ENCODE results near the gene MRPS6.

GRCh38 chr21:34186109-34186719 is 112.8 kb downstream of the MRPS6 start:
- TF ChIP-seq, protein P1, sequence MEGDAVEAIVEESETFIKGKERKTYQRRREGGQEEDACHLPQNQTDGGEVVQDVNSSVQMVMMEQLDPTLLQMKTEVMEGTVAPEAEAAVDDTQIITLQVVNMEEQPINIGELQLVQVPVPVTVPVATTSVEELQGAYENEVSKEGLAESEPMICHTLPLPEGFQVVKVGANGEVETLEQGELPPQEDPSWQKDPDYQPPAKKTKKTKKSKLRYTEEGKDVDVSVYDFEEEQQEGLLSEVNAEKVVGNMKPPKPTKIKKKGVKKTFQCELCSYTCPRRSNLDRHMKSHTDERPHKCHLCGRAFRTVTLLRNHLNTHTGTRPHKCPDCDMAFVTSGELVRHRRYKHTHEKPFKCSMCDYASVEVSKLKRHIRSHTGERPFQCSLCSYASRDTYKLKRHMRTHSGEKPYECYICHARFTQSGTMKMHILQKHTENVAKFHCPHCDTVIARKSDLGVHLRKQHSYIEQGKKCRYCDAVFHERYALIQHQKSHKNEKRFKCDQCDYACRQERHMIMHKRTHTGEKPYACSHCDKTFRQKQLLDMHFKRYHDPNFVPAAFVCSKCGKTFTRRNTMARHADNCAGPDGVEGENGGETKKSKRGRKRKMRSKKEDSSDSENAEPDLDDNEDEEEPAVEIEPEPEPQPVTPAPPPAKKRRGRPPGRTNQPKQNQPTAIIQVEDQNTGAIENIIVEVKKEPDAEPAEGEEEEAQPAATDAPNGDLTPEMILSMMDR (conservative IDR thresholded peaks at IDR 0.05; ENCODE audit: low read depth, low read length): no peak
- no peak for TF ChIP-seq POLR2A (IDR thresholded peaks at IDR 0.05; ENCODE audit: low read depth, low read length)
- no peak for TF ChIP-seq MXI1 (IDR thresholded peaks at IDR 0.05; ENCODE audit: borderline replicate concordance, low read depth, low read length)
- TF ChIP-seq CHD1 (IDR thresholded peaks at IDR 0.05; ENCODE audit: low read depth, low read length): no peak
